K562 (cell line): ENCODE results near the gene MN1. TPM values are rescaled to one million over a fixed set of nuclear protein-coding genes. Genes with fewer than 3 reads are reported as not detected.

Source experiments
- ATAC-seq: fragments of 200-7000 bp; cut with Tn5 transposase; 3 replicates; pipeline ENCODE4 v1.9.1; 2020; ENCODE audit warnings: moderate library complexity
- BruUV-seq: library from RNA; stranded (reverse); fragments of 400-500 nt; replicated peaks from 2 replicates; lab custom pipeline; 2021; lab: Mats Ljungman, UMichigan
- CTCF ChIA-PET: fragments of 300-600 bp; formaldehyde crosslinking; extraction: SDS; loops from one replicate; lab custom pipeline; 2021; ENCODE audit warnings: low intra/inter-chr PET ratio; lab: Yijun Ruan, JAX
- POLR2A ChIA-PET: fragments of 300-600, 350-650 bp; sonication (Branson Sonifier 250); formaldehyde crosslinking; extraction: SDS; loops from one replicate; lab custom pipeline; 2021; ENCODE audit warnings: antibody characterized with exemption, inconsistent platforms; lab: Yijun Ruan, JAX
- DNase-seq, 4 experiments: peaks; one replicate each; pipeline versions ENCODE4 v3.0.0 to v3.0.0-alpha.2; 2011 to 2018; ENCODE audit warnings: low spot score in 3 of 4, mixed read lengths in 3 of 4; ENCODE audit errors: extremely low read depth in 1 of 4
- FAIRE-seq: peaks from 2 replicates; lab custom pipeline; 2011; peaks lifted over from hg19 to GRCh38; lab: Jason Lieb, UNC
- H2AFZ ChIP-seq: 2 replicates; pipeline ENCODE4 v1.6.0; 2011; ENCODE audit warnings: low read depth, low read length, control low read depth, inconsistent platforms
- H3K27ac ChIP-seq: fragments of 200-600 bp; 3 replicates; pipeline ENCODE4 v1.8.0; 2011; ENCODE audit warnings: low read depth, mild to moderate bottlenecking, control low read depth, inconsistent platforms, low read length, moderate library complexity, mixed read lengths; ENCODE audit errors: extremely low read depth
- H3K27me3 ChIP-seq, 2 experiments: fragments of 300-600 bp in 1 of 2; 2 replicates in 1 of 2; 3 replicates in 1 of 2; pipeline versions ENCODE4 v1.6.0 to v1.8.0; 2011; ENCODE audit warnings: inconsistent platforms in 2 of 2, low read length in 2 of 2, mild to moderate bottlenecking in 1 of 2, mixed read lengths in 1 of 2, moderate library complexity in 1 of 2; ENCODE audit not compliant: control insufficient read depth in 2 of 2, insufficient read depth in 2 of 2
- H3K36me3 ChIP-seq: fragments of 300-600 bp; 3 replicates; pipeline ENCODE4 v1.8.0; 2011; ENCODE audit warnings: mild to moderate bottlenecking, low read length, inconsistent platforms; ENCODE audit not compliant: control insufficient read depth, insufficient read depth
- H3K4me1 ChIP-seq, 2 experiments: fragments of 200-600 bp in 1 of 2; replicated peaks in 1 of 2; 2 replicates in 1 of 2; 3 replicates in 1 of 2; pipeline versions ENCODE4 v1.5.1 to v1.8.0; 2011; ENCODE audit warnings: inconsistent platforms in 2 of 2, low read length in 2 of 2, mild to moderate bottlenecking in 1 of 2, mixed read lengths in 1 of 2, moderate library complexity in 1 of 2; ENCODE audit not compliant: control insufficient read depth in 2 of 2, insufficient read depth in 2 of 2
- H3K4me2 ChIP-seq: 2 replicates; pipeline ENCODE4 v1.6.1; 2011; ENCODE audit warnings: low read length, control low read depth, inconsistent platforms, mixed read lengths; ENCODE audit not compliant: insufficient read depth
- H3K4me3 ChIP-seq: fragments of 200-600 bp; sonication (generic), shearing (Covaris generic); 2 replicates; pipeline ENCODE4 v1.5.1; 2016; ENCODE audit warnings: control low read depth, inconsistent platforms
- H3K79me2 ChIP-seq: fragments of 200-600 bp; 3 replicates; pipeline ENCODE4 v1.8.0; 2011; ENCODE audit warnings: low read length, inconsistent platforms; ENCODE audit not compliant: control insufficient read depth, insufficient read depth
- H3K9ac ChIP-seq, 2 experiments: 2 replicates each; pipeline versions ENCODE4 v1.6.0 to v1.6.1; 2011; ENCODE audit warnings: low read depth in 2 of 2, low read length in 2 of 2, control low read depth in 1 of 2, inconsistent platforms in 1 of 2, mild to moderate bottlenecking in 1 of 2, mixed read lengths in 1 of 2; ENCODE audit not compliant: insufficient read depth in 1 of 2
- H3K9me1 ChIP-seq: one replicate; pipeline ENCODE4 v1.6.0; 2011; ENCODE audit warnings: inconsistent platforms, mild to moderate bottlenecking, low read length, moderate library complexity; ENCODE audit not compliant: control insufficient read depth, insufficient read depth
- H3K9me3 ChIP-seq: replicated peaks from 2 replicates; pipeline ENCODE4 v1.5.1; 2011; ENCODE audit warnings: low read depth, low read length, inconsistent platforms; ENCODE audit not compliant: control insufficient read depth, insufficient read depth
- H4K20me1 ChIP-seq: replicated peaks from 2 replicates; pipeline ENCODE4 v1.6.1; 2011; ENCODE audit warnings: low read length, inconsistent platforms, mixed read lengths; ENCODE audit not compliant: control insufficient read depth, insufficient read depth
- ELK1 ChIP-seq: sonication (generic); formaldehyde crosslinking; IDR thresholded peaks from 2 replicates; pipeline ENCODE4 v1.8.1; 2022; ENCODE audit warnings: missing genetic modification reagents
- IRF2 ChIP-seq: sonication (generic); formaldehyde crosslinking; IDR thresholded peaks from 2 replicates; pipeline ENCODE4 v1.8.1; 2022; ENCODE audit warnings: mild to moderate bottlenecking, missing genetic modification reagents
- KAT2B ChIP-seq: IDR thresholded peaks from one replicate; pipeline ENCODE4 v1.6.1; 2012; ENCODE audit warnings: low read depth, mild to moderate bottlenecking, control low read depth, inconsistent platforms, low read length, moderate library complexity
- NCOR1 ChIP-seq: fragments of 450-650 bp; IDR thresholded peaks from 2 replicates; pipeline ENCODE4 v1.6.1; 2016; ENCODE audit warnings: mild to moderate bottlenecking, moderate library complexity
- PHB ChIP-seq: fragments of 250-450 bp; sonication (Bioruptor Pico); IDR thresholded peaks from 2 replicates; pipeline ENCODE4 v1.5.0; 2021
- PML ChIP-seq: IDR thresholded peaks from 2 replicates; pipeline ENCODE4 v1.6.1; 2012; ENCODE audit warnings: low read length, inconsistent platforms
- TAL1 ChIP-seq: fragments of 450-650 bp; IDR thresholded peaks from 2 replicates; pipeline ENCODE4 v1.6.1; 2016; ENCODE audit warnings: mild to moderate bottlenecking
- ZNF165 ChIP-seq: fragments of 250-450 bp; sonication (Bioruptor Pico); IDR thresholded peaks from 2 replicates; pipeline ENCODE4 v1.4.0; 2020; ENCODE audit warnings: borderline replicate concordance
- ZNF79 ChIP-seq: fragments of 250-450 bp; sonication (Bioruptor Pico); IDR thresholded peaks from 2 replicates; pipeline ENCODE4 v1.4.0; 2020; ENCODE audit warnings: low read depth, mild to moderate bottlenecking, moderate library complexity
- ZNF830 ChIP-seq: fragments of 250-450 bp; sonication (Bioruptor Pico); IDR thresholded peaks from 2 replicates; pipeline ENCODE4 v1.5.0; 2021; ENCODE audit warnings: mild to moderate bottlenecking
- WGBS: fragments of 100-300 bp; shearing (Covaris generic); methylation state at CpG from one replicate; pipeline ENCODE4 v1.1.6; 2016; ENCODE audit warnings: low coverage, mixed read lengths; ENCODE audit not compliant: insufficient coverage; ENCODE audit errors: missing lambda C conversion rate; 5-methylcytosine and 5-hydroxymethylcytosine counted together
- in situ Hi-C: fragments of 300-500 bp; cut with MboI; formaldehyde crosslinking; loops from 4 replicates; pipeline ENCODE4 v1.15.0; 2018; ENCODE audit warnings: inconsistent platforms, mixed read lengths
- intact Hi-C: fragments of 100-400 bp; cut with micrococcal nuclease; formaldehyde crosslinking; loops from 2 replicates; pipeline ENCODE4 v1.14.2; 2022
- polyA plus RNA-seq, 8 experiments: library from polyadenylated mRNA; depleted of rRNA in 4 of 8; stranded (reverse) in 5 of 8; unstranded in 3 of 8; fragments of >200 nt; fragmentation: Nextera tagmentation in 2 of 8; fragmentation: Illumina TruSeq in 1 of 8; extraction: Ambion mirVana in 2 of 8; extraction: Trizol in 1 of 8; gene quantifications; 2 replicates each; pipeline versions ENCODE4 v1.2.1 to v1.2.3, GENCODE V29; 2011 to 2014; ENCODE audit warnings: inconsistent platforms in 1 of 8, missing spikeins in 1 of 8
- total RNA-seq, 7 experiments: library from RNA; depleted of rRNA in 6 of 7; stranded (reverse); fragments of >200 nt in 6 of 7; fragmentation: Illumina TruSeq in 2 of 7; extraction: Trizol in 2 of 7; gene quantifications; 2 replicates each; pipeline versions ENCODE4 v1.2.1 to v1.2.3, GENCODE V29; 2011 to 2021; ENCODE audit warnings: low replicate concordance in 1 of 7

Gene MN1
- total and polyA plus RNA-seq, 9 of the 15 experiments (the other 6 are each of a cell fraction or from before 2014, with no cell fraction given): under 0.01 to 0.05 (median 0.03) TPM; not detected in 5

GRCh38 chr22:27704581-27704980 lies 97.0 kb downstream of the MN1 start (continued):
- TF ChIP-seq IRF2 (CRISPR knock-in tag) (no peak), ZNF830 (CRISPR knock-in tag) (no peak)

- no peaks in the 10 kb centered on the region for H3K36me3 ChIP-seq
- H3K4me1 ChIP-seq: no peaks in the 10 kb centered on the region; a peak in 1 of 5 replicates
- no peak overlapping the region for H3K9ac ChIP-seq
- peaks cover 2% of the 10 kb centered on the region; the same call in 1 of the 2 replicates for H3K9me3 ChIP-seq
- CTCF ChIA-PET: no interaction called here
- TF ChIP-seq NCOR1 (no peak), ZNF165 (CRISPR knock-in tag) (no peak), PML (no peak), PHB (no peak), ZNF79 (CRISPR knock-in tag) (no peak), ELK1 (CRISPR knock-in tag) (no peak), KAT2B (no peak), TAL1 (no peak)
- DNase-seq (no peak), ATAC-seq (no peak), FAIRE-seq (no peak)
- 24% methylated on average over 9 of the region's 10 CpGs for WGBS
- no peaks in the 10 kb centered on the region for H4K20me1 ChIP-seq
- H3K27ac ChIP-seq: no peak overlapping the region
- no TSS peak for BruUV-seq
- no peaks in the 10 kb centered on the region for H3K9me1 ChIP-seq
- H2AFZ ChIP-seq: no peak overlapping the region
- POLR2A ChIA-PET: no interaction called here
- H3K79me2 ChIP-seq: no peaks in the 10 kb centered on the region
- H3K4me2 ChIP-seq: no peak overlapping the region
- no peak overlapping the region for H3K4me3 ChIP-seq
- in situ Hi-C loops: no loop called here
- intact Hi-C loops: no loop called here
- peaks cover 0 to 8% of the 10 kb centered on the region in 2 experiments; a peak in 1 of 5 replicates for H3K27me3 ChIP-seq
These were observed 102.1 kb downstream of the MN1 start for GRCh38 chr22:27699383-27700019.
